HepG2 (cell line): ENCODE results near the gene PLXNC1. TPM values are rescaled to one million over a fixed set of nuclear protein-coding genes. Genes with fewer than 3 reads are reported as not detected.

ENCODE experiments used
- ATAC-seq: fragments of 200-7000 bp; cut with Tn5 transposase; 3 replicates; pipeline ENCODE4 v1.9.1; 2020; ENCODE audit warnings: mild to moderate bottlenecking, moderate library complexity
- BruUV-seq: library from RNA; stranded (reverse); fragments of 400-500 nt; replicated peaks from 2 replicates; lab custom pipeline; 2021; lab: Mats Ljungman, UMichigan
- CTCF ChIA-PET: fragments of 300-600 bp; formaldehyde crosslinking; extraction: SDS; loops from one replicate; lab custom pipeline; 2021; ENCODE audit warnings: low total read pairs, inconsistent platforms, low intra/inter-chr PET ratio; lab: Yijun Ruan, JAX
- POLR2A ChIA-PET: fragments of 350-600 bp; sonication (Branson Sonifier 250); formaldehyde crosslinking; loops from one replicate; lab custom pipeline; 2020; ENCODE audit warnings: antibody characterized with exemption, inconsistent platforms; lab: Yijun Ruan, JAX
- DNase-seq: peaks from one replicate; pipeline ENCODE4 v3.0.0-alpha.2; 2015; ENCODE audit warnings: low spot score
- FAIRE-seq: peaks from 3 replicates; lab custom pipeline; 2011; peaks lifted over from hg19 to GRCh38; lab: Jason Lieb, UNC
- H2AFZ ChIP-seq: one replicate; pipeline ENCODE4 v1.6.1; 2011; ENCODE audit warnings: low read length, inconsistent platforms
- H3K27ac ChIP-seq: fragments of 300-600 bp; 3 replicates; pipeline ENCODE4 v1.8.0; 2011; ENCODE audit warnings: mixed run types, mild to moderate bottlenecking, mixed read lengths, low read length, inconsistent platforms; ENCODE audit not compliant: insufficient read depth; ENCODE audit errors: extremely low read length
- H3K27me3 ChIP-seq, 2 experiments: fragments of 200-600 bp in 1 of 2; 2 replicates in 1 of 2; 3 replicates in 1 of 2; pipeline versions ENCODE4 v1.6.0 to v1.8.0; 2011; ENCODE audit warnings: low read length in 2 of 2, mild to moderate bottlenecking in 2 of 2, moderate library complexity in 2 of 2, inconsistent platforms in 1 of 2; ENCODE audit not compliant: insufficient read depth in 2 of 2, control insufficient read depth in 1 of 2
- H3K36me3 ChIP-seq, 2 experiments: fragments of 200-600 bp in 1 of 2; replicated peaks in 1 of 2; 2 replicates in 1 of 2; 3 replicates in 1 of 2; pipeline versions ENCODE4 v1.5.1 to v1.8.0; 2011; ENCODE audit warnings: low read length in 2 of 2, inconsistent platforms in 1 of 2; ENCODE audit not compliant: insufficient read depth in 2 of 2, control insufficient read depth in 1 of 2
- H3K4me1 ChIP-seq: 2 replicates; pipeline ENCODE4 v1.5.1; 2012; ENCODE audit warnings: low read length, inconsistent platforms; ENCODE audit not compliant: insufficient read depth
- H3K4me2 ChIP-seq: 2 replicates; pipeline ENCODE4 v1.6.0; 2011; ENCODE audit warnings: low read depth, low read length, inconsistent platforms
- H3K4me3 ChIP-seq, 3 experiments: fragments of 200-600 bp in 1 of 3; sonication (generic), shearing (Covaris generic) in 1 of 3; replicated peaks in 1 of 3; 2 replicates each; pipeline ENCODE4 v1.5.1; 2011 to 2016; ENCODE audit warnings: low read length in 3 of 3, inconsistent platforms in 2 of 3, low read depth in 2 of 3, mild to moderate bottlenecking in 2 of 3, control low read depth in 1 of 3, mixed read lengths in 1 of 3; ENCODE audit not compliant: insufficient read depth in 1 of 3
- H3K79me2 ChIP-seq: one replicate; pipeline ENCODE4 v1.6.1; 2011; ENCODE audit warnings: low read length, inconsistent platforms; ENCODE audit not compliant: insufficient read depth
- H3K9ac ChIP-seq: 2 replicates; pipeline ENCODE4 v1.6.0; 2011; ENCODE audit warnings: mild to moderate bottlenecking, low read depth, low read length, inconsistent platforms; ENCODE audit not compliant: insufficient read depth
- H3K9me3 ChIP-seq: 2 replicates; pipeline ENCODE4 v1.5.1; 2012; ENCODE audit warnings: mild to moderate bottlenecking, low read length
- H4K20me1 ChIP-seq: 2 replicates; pipeline ENCODE4 v1.6.0; 2011; ENCODE audit warnings: inconsistent platforms, mild to moderate bottlenecking, low read length, moderate library complexity; ENCODE audit not compliant: insufficient read depth
- FLYWCH1 ChIP-seq: sonication (generic); formaldehyde crosslinking; IDR thresholded peaks from 2 replicates; pipeline ENCODE4 v1.8.1; 2023; ENCODE audit warnings: mild to moderate bottlenecking, missing genetic modification reagents
- JUN ChIP-seq: sonication (generic); formaldehyde crosslinking; IDR thresholded peaks from 2 replicates; pipeline ENCODE4 v1.4.0; 2020; ENCODE audit warnings: mild to moderate bottlenecking, missing genetic modification reagents
- ZBTB21 ChIP-seq: sonication (generic); formaldehyde crosslinking; IDR thresholded peaks from 2 replicates; pipeline ENCODE4 v1.4.0; 2020; ENCODE audit warnings: missing genetic modification reagents
- WGBS: methylation state at CpG from one replicate; pipeline ENCODE4 v1.1.6; 2017; ENCODE audit warnings: low lambda C conversion rate; 5-methylcytosine and 5-hydroxymethylcytosine counted together
- in situ Hi-C: cut with HindIII; loops from 2 replicates; pipeline ENCODE4 v1.10.0; 2017; ENCODE audit warnings: low pct_unique_long_range_greater_than_20kb; ENCODE audit not compliant: extremely low pct_ligation_motif_present
- intact Hi-C: fragments of 100-400 bp; cut with micrococcal nuclease; formaldehyde crosslinking; loops from one replicate; pipeline ENCODE4 v1.10.0; 2022; ENCODE audit not compliant: unreplicated experiment
- polyA plus RNA-seq, 8 experiments: library from polyadenylated mRNA; depleted of rRNA in 3 of 8; stranded (reverse) in 7 of 8; unstranded in 1 of 8; fragments of >200 nt; fragmentation: Illumina TruSeq in 4 of 8; extraction: Trizol in 4 of 8; gene quantifications; 2 replicates each; pipeline versions ENCODE4 v1.2.1 to v1.2.3, GENCODE V29; 2011 to 2016; ENCODE audit warnings: low read depth in 4 of 8, missing spikeins in 1 of 8, mixed read lengths in 1 of 8; ENCODE audit not compliant: insufficient read depth in 1 of 8
- total RNA-seq, 5 experiments: library from RNA; depleted of rRNA; stranded (reverse); fragments of >200 nt; fragmentation: Illumina TruSeq; extraction: Trizol; gene quantifications; 2 replicates each; pipeline ENCODE4 v1.2.3, GENCODE V29; 2016; ENCODE audit warnings: low read depth in 1 of 5
- TF ChIP-seq, protein P1 (sequence below): sonication (generic); formaldehyde crosslinking; IDR thresholded peaks from 2 replicates; pipeline ENCODE4 v1.4.0; 2020; ENCODE audit warnings: mild to moderate bottlenecking, missing genetic modification reagents
- TF ChIP-seq, protein P2 (sequence below): sonication (generic); formaldehyde crosslinking; IDR thresholded peaks from 2 replicates; pipeline ENCODE4 v1.4.0; 2020; ENCODE audit warnings: mild to moderate bottlenecking, missing genetic modification reagents
- TF ChIP-seq, protein P3 (sequence below): sonication (generic); formaldehyde crosslinking; IDR thresholded peaks from 2 replicates; pipeline ENCODE4 v1.5.1; 2020; ENCODE audit warnings: missing genetic modification reagents, mild to moderate bottlenecking, borderline replicate concordance
- TF ChIP-seq, protein P4 (sequence below): sonication (generic); formaldehyde crosslinking; IDR thresholded peaks from 2 replicates; pipeline ENCODE4 v1.5.0; 2020; ENCODE audit warnings: mild to moderate bottlenecking, missing genetic modification reagents

Gene PLXNC1
- total and polyA plus RNA-seq, 2 of the 13 experiments (the other 11 are each of a cell fraction or from before 2014, with no cell fraction given): 6.6 to 11.2 TPM

DNA sequence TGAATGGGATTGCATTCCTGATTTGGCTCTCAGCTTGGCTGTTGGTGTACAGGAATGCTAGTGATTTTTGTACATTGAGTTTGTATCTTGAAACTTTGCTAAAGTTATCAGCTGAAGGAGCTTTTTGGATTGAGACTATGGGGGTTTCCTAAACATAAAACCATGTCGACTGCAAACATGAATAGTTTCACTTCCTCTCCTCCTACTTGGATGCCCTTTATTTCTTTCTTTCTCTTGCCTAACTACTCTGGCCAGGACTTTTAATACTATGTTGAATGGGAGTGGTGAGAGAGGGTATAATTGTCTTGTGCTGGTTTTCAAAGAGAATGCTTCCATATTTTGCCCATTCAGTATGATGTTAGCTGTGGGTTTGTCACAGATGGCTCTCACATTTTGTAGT lies 169.8 kb downstream of the PLXNC1 start:
- Histone ChIP-seq H3K4me2 (no peak overlapping the region), H3K4me3 (no peak overlapping the region), H3K27me3 (no peaks in the 10 kb centered on the region), H3K36me3 (peaks cover 7 to 20% of the 10 kb centered on the region in 2 experiments; a peak in 4 of 5 replicates), H3K79me2 (no peaks in the 10 kb centered on the region), H4K20me1 (no peaks in the 10 kb centered on the region), H3K9ac (no peak overlapping the region), H2AFZ (no peak overlapping the region), H3K27ac (no peak overlapping the region), H3K9me3 (peaks cover 30% of the 10 kb centered on the region), H3K4me1 (no peaks in the 10 kb centered on the region)
- in situ Hi-C loops (no loop called here), intact Hi-C loops (no loop called here)
- ATAC-seq: no peak
- 90% methylated on average over 1 of the region's 1 CpG for WGBS
- FAIRE-seq: no peak
- no TSS peak for BruUV-seq
- ChIA-PET POLR2A (no interaction called here), CTCF (no interaction called here)
- TF ChIP-seq, protein P1, sequence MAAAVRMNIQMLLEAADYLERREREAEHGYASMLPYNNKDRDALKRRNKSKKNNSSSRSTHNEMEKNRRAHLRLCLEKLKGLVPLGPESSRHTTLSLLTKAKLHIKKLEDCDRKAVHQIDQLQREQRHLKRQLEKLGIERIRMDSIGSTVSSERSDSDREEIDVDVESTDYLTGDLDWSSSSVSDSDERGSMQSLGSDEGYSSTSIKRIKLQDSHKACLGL (CRISPR knock-in tag): no peak
- TF ChIP-seq, protein P2, sequence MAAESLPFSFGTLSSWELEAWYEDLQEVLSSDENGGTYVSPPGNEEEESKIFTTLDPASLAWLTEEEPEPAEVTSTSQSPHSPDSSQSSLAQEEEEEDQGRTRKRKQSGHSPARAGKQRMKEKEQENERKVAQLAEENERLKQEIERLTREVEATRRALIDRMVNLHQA (CRISPR knock-in tag): no peak
- no peak for TF ChIP-seq ZBTB21 (CRISPR knock-in tag)
- TF ChIP-seq, protein P3, sequence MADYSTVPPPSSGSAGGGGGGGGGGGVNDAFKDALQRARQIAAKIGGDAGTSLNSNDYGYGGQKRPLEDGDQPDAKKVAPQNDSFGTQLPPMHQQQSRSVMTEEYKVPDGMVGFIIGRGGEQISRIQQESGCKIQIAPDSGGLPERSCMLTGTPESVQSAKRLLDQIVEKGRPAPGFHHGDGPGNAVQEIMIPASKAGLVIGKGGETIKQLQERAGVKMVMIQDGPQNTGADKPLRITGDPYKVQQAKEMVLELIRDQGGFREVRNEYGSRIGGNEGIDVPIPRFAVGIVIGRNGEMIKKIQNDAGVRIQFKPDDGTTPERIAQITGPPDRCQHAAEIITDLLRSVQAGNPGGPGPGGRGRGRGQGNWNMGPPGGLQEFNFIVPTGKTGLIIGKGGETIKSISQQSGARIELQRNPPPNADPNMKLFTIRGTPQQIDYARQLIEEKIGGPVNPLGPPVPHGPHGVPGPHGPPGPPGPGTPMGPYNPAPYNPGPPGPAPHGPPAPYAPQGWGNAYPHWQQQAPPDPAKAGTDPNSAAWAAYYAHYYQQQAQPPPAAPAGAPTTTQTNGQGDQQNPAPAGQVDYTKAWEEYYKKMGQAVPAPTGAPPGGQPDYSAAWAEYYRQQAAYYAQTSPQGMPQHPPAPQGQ (CRISPR knock-in tag): no peak
- TF ChIP-seq JUN (CRISPR knock-in tag): no peak
- no peak for TF ChIP-seq FLYWCH1 (CRISPR knock-in tag)
- TF ChIP-seq, protein P4, sequence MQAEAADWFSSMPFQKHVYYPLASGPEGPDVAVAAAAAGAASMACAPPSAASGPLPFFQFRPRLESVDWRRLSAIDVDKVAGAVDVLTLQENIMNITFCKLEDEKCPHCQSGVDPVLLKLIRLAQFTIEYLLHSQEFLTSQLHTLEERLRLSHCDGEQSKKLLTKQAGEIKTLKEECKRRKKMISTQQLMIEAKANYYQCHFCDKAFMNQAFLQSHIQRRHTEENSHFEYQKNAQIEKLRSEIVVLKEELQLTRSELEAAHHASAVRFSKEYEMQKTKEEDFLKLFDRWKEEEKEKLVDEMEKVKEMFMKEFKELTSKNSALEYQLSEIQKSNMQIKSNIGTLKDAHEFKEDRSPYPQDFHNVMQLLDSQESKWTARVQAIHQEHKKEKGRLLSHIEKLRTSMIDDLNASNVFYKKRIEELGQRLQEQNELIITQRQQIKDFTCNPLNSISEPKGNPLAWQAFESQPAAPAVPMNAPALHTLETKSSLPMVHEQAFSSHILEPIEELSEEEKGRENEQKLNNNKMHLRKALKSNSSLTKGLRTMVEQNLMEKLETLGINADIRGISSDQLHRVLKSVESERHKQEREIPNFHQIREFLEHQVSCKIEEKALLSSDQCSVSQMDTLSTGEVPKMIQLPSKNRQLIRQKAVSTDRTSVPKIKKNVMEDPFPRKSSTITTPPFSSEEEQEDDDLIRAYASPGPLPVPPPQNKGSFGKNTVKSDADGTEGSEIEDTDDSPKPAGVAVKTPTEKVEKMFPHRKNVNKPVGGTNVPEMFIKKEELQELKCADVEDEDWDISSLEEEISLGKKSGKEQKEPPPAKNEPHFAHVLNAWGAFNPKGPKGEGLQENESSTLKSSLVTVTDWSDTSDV: no peak
- TF ChIP-seq, all 625 proteins: peak for 0
- DNase-seq: no peak
